SH-SY5Y (cell line): ENCODE data around the gene ADRA2B.

Experiments
- GATA2 ChIP-seq: IDR thresholded peaks from 2 replicates; pipeline ENCODE4 v1.6.1; 2011; ENCODE audit warnings: mild to moderate bottlenecking, low read depth, low read length
- GATA3 ChIP-seq: IDR thresholded peaks from 2 replicates; pipeline ENCODE4 v1.6.1; 2011; ENCODE audit warnings: low read depth, mild to moderate bottlenecking, low read length, moderate library complexity

DNA sequence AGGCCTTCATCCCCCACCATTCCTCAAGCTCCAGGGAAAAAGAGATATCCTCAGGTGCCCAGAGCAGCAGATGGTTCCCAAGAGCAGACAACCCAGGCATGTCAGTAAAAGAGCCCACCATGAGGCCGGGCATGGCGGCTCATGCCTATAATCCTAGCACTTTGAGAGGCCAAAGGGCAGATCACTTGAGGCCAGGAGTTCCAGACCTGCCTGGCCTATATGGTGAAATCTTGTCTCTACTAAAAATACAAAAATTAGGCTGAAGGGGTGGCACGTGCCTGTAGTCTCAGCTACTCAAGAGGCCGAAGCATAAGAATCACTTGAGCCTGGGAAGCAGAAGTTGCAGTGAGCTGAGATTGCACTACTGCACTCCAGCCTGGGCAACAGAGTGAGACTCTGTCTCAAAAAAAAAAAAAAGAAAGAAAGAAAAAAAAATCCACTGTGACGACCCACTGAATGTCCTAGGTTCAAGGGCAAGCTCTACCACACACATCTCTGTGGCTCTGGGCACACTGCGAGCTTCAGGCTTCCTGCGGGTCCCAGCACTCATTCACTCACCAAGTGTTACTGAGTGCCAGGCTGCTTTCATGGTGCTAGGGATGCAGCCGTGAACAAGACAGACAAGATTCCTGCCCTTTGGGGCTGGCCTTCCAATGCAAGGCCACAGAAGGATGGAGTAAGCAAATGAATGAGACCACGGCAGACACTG lies 35.4 kb upstream of the ADRA2B start:
- TF ChIP-seq GATA2 (no peak), GATA3 (no peak)
